Neural progenitor cell (in vitro differentiated cells): ENCODE measurements around the gene INKA2.

ENCODE experiments used
- EZH2 ChIP-seq: fragments of 200-600 bp; sonication (generic); IDR thresholded peaks from 2 replicates; pipeline ENCODE4 v1.6.1; 2017; ENCODE audit warnings: antibody characterized with exemption, mild to moderate bottlenecking, moderate library complexity
- TF ChIP-seq, protein P1 (sequence below): fragments of 200-600 bp; sonication (generic); IDR thresholded peaks from 2 replicates; pipeline ENCODE4 v1.5.1; 2017; ENCODE audit warnings: antibody characterized with exemption, mild to moderate bottlenecking

DNA sequence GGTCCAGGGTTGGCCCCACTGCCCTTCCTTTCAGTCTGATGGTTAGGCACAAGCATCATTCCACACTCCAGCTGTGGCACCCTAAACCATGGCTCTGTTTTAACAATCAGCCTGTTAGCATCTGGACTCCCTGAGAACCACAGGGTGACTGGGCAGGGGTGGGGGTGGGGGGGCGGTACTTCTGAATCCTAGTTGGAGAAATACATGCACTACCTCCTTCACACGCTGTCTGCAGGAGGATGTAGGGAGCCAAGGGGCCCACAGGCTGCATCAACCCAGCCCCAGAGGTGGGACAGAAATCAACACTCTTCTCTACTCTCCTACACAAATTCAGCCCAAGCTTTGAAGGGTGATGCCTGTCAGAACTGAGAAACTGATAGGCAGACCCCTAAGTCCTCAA, 40.4 kb upstream of the INKA2 start:
- TF ChIP-seq, protein P1, sequence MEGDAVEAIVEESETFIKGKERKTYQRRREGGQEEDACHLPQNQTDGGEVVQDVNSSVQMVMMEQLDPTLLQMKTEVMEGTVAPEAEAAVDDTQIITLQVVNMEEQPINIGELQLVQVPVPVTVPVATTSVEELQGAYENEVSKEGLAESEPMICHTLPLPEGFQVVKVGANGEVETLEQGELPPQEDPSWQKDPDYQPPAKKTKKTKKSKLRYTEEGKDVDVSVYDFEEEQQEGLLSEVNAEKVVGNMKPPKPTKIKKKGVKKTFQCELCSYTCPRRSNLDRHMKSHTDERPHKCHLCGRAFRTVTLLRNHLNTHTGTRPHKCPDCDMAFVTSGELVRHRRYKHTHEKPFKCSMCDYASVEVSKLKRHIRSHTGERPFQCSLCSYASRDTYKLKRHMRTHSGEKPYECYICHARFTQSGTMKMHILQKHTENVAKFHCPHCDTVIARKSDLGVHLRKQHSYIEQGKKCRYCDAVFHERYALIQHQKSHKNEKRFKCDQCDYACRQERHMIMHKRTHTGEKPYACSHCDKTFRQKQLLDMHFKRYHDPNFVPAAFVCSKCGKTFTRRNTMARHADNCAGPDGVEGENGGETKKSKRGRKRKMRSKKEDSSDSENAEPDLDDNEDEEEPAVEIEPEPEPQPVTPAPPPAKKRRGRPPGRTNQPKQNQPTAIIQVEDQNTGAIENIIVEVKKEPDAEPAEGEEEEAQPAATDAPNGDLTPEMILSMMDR = no peak
- no peak for TF ChIP-seq EZH2
